Left ventricle myocardium inferior (tissue), 1 donor: ENCODE results near the gene LAMC1. TPM values are rescaled to one million over a fixed set of nuclear protein-coding genes. Genes with fewer than 3 reads are reported as not detected.

ENCODE experiments used
- DNase-seq: peaks from one replicate; pipeline ENCODE4 v3.0.0-alpha.2; 2020
- H3K27ac ChIP-seq: fragments of 200-600 bp; replicated peaks from 2 replicates; pipeline ENCODE4 v1.8.0; 2021
- H3K27me3 ChIP-seq: fragments of 200-600 bp; 2 replicates; pipeline ENCODE4 v1.8.0; 2021; ENCODE audit warnings: low read depth
- H3K36me3 ChIP-seq: fragments of 200-600 bp; 2 replicates; pipeline ENCODE4 v1.8.0; 2021
- H3K4me1 ChIP-seq: fragments of 200-600 bp; 2 replicates; pipeline ENCODE4 v1.8.0; 2021
- H3K4me3 ChIP-seq: fragments of 200-600 bp; 2 replicates; pipeline ENCODE4 v1.8.0; 2021; ENCODE audit warnings: mild to moderate bottlenecking, moderate library complexity
- H3K9me3 ChIP-seq: fragments of 200-600 bp; replicated peaks from 2 replicates; pipeline ENCODE4 v1.8.0; 2021
- CTCF ChIP-seq: fragments of 200-600 bp; IDR thresholded peaks from 2 replicates; pipeline ENCODE4 v1.8.0; 2021; ENCODE audit warnings: antibody characterized with exemption, mild to moderate bottlenecking, borderline replicate concordance
- intact Hi-C: fragments of 100-400 bp; cut with micrococcal nuclease; formaldehyde crosslinking; loops from one replicate; pipeline ENCODE4 v1.11.0; 2022
- total RNA-seq: library from RNA; stranded (reverse); fragmentation: NEBNext Ultra II Directional; extraction: Animal tissue kit (Norgen Biotek cat#: 25700); gene quantifications from one replicate; pipeline ENCODE4 v1.2.1, GENCODE V29; 2021
- donor health status: DM: no; HTN: yes; CAD: no; lungs with severe emphysema.

Gene LAMC1
- total RNA-seq, 1 donor from 2014 or later: 84.1 TPM

GRCh38 chr1:183019860-183020259 lies 3.4 kb upstream of the LAMC1 start:
- peak; percentile 37 for TF ChIP-seq CTCF
- intact Hi-C loops: loop anchor here (5.0 kb wide), 1 partner anchor 58 kb away; no protein-coding TSS in a partner anchor
- no peak overlapping the region for H3K4me3 ChIP-seq
- no peak for DNase-seq
- no peaks in the 10 kb centered on the region for H3K36me3 ChIP-seq
- H3K27me3 ChIP-seq: no peaks in the 10 kb centered on the region
- peak overlapping the region; percentile 5 for H3K27ac ChIP-seq
- H3K4me1 ChIP-seq: peaks cover 40% of the 10 kb centered on the region
- no peaks in the 10 kb centered on the region for H3K9me3 ChIP-seq

- Histone ChIP-seq H3K27ac (peak overlapping the region; percentile 98), H3K36me3 (no peaks in the 10 kb centered on the region), H3K4me1 (peaks cover 58% of the 10 kb centered on the region), H3K4me3 (peak overlapping the region; percentile 73), H3K9me3 (no peaks in the 10 kb centered on the region), H3K27me3 (no peaks in the 10 kb centered on the region)
- intact Hi-C loops: loop anchor here (5.0 kb wide), 1 partner anchor 59 kb away; no protein-coding TSS in a partner anchor
- no peak for DNase-seq
- TF ChIP-seq CTCF: no peak
Measured at GRCh38 chr1:183021405-183022201, 1.6 kb upstream of the LAMC1 start.

- intact Hi-C loops: loop anchor here (5.0 kb wide), 1 partner anchor 60 kb away; no protein-coding TSS in a partner anchor
- TF ChIP-seq CTCF: no peak
- no peaks in the 10 kb centered on the region for H3K9me3 ChIP-seq
- H3K4me3 ChIP-seq: peak overlapping the region; percentile 73
- peaks cover 66% of the 10 kb centered on the region for H3K4me1 ChIP-seq
- peak overlapping the region; percentile 98 for H3K27ac ChIP-seq
- DNase-seq: peak; percentile 82
- H3K36me3 ChIP-seq: no peaks in the 10 kb centered on the region
- H3K27me3 ChIP-seq: no peaks in the 10 kb centered on the region
Measured at GRCh38 chr1:183022202-183023145, 746 bp upstream of the LAMC1 start.

- Histone ChIP-seq H3K27me3 (no peaks in the 10 kb centered on the region), H3K9me3 (no peaks in the 10 kb centered on the region), H3K4me1 (peaks cover 79% of the 10 kb centered on the region), H3K27ac (peak overlapping the region; percentile 98), H3K36me3 (no peaks in the 10 kb centered on the region), H3K4me3 (peak overlapping the region; percentile 73)
- DNase-seq: peak; percentile 65
- TF ChIP-seq CTCF: peak; percentile 65
- intact Hi-C loops: loop anchor here (5.0 kb wide), 1 partner anchor 61 kb away; no protein-coding TSS in a partner anchor
Measured at GRCh38 chr1:183023601-183024316, 539 bp downstream of the LAMC1 start.
